H9 (cell line): ENCODE data around the gene MYLK. TPM values are rescaled to one million over a fixed set of nuclear protein-coding genes. Genes with fewer than 3 reads are reported as not detected.
"Not testable (repeated sequence)": the region's sequence is repeated elsewhere in the genome, so short reads cannot be mapped to it uniquely, and the experiment has no call there.

Experiments
- DNase-seq: peaks from one replicate; pipeline ENCODE4 v3.0.0-alpha.2; 2017
- H2AFZ ChIP-seq: one replicate; pipeline ENCODE4 v1.6.1; 2013; ENCODE audit warnings: mild to moderate bottlenecking, low read length, control low read depth, moderate library complexity
- H2AK5ac ChIP-seq: 2 replicates; pipeline ENCODE4 v1.6.1; 2013; ENCODE audit warnings: low read length, control low read depth, mixed read lengths; ENCODE audit not compliant: insufficient read length
- H2BK120ac ChIP-seq: one replicate; pipeline ENCODE4 v1.6.1; 2013; ENCODE audit warnings: low read depth, mild to moderate bottlenecking, low read length, control low read depth, inconsistent platforms; ENCODE audit not compliant: poor library complexity, severe bottlenecking
- H2BK12ac ChIP-seq: 2 replicates; pipeline ENCODE4 v1.6.1; 2013; ENCODE audit warnings: low read length, control low read depth, mixed read lengths, low read depth; ENCODE audit not compliant: insufficient read length
- H2BK15ac ChIP-seq: 2 replicates; pipeline ENCODE4 v1.6.1; 2013; ENCODE audit warnings: low read depth, low read length, control low read depth
- H2BK20ac ChIP-seq: one replicate; pipeline ENCODE4 v1.6.1; 2013; ENCODE audit warnings: low read depth, mild to moderate bottlenecking, low read length, control low read depth, inconsistent platforms; ENCODE audit not compliant: poor library complexity, severe bottlenecking
- H2BK5ac ChIP-seq: 2 replicates; pipeline ENCODE4 v1.6.1; 2013; ENCODE audit warnings: low read length, control low read depth, mixed read lengths; ENCODE audit not compliant: insufficient read length
- H3K14ac ChIP-seq: 2 replicates; pipeline ENCODE4 v1.6.1; 2013; ENCODE audit warnings: low read length, control low read depth; ENCODE audit not compliant: insufficient read depth
- H3K18ac ChIP-seq: 2 replicates; pipeline ENCODE4 v1.6.1; 2013; ENCODE audit warnings: low read depth, mild to moderate bottlenecking, mixed read lengths, low read length, control low read depth; ENCODE audit not compliant: insufficient read length
- H3K23ac ChIP-seq: 2 replicates; pipeline ENCODE4 v1.6.1; 2013; ENCODE audit warnings: low read length, control low read depth, mixed read lengths, low read depth; ENCODE audit not compliant: insufficient read length
- H3K23me2 ChIP-seq: 2 replicates; pipeline ENCODE4 v1.6.1; 2013; ENCODE audit warnings: low read depth, mild to moderate bottlenecking, mixed read lengths, low read length, control low read depth; ENCODE audit not compliant: insufficient read length, poor library complexity, severe bottlenecking
- H3K27ac ChIP-seq: 2 replicates; pipeline ENCODE4 v1.5.1; 2013; ENCODE audit warnings: low read length, control low read depth, mixed read lengths, low read depth; ENCODE audit not compliant: insufficient read length
- H3K27me3 ChIP-seq: 2 replicates; pipeline ENCODE4 v1.6.1; 2013; ENCODE audit warnings: low read length, control low read depth, inconsistent platforms; ENCODE audit not compliant: insufficient read depth
- H3K4ac ChIP-seq: 2 replicates; pipeline ENCODE4 v1.6.1; 2013; ENCODE audit warnings: low read depth, mild to moderate bottlenecking, control low read depth, inconsistent platforms, low read length, moderate library complexity
- H3K4me1 ChIP-seq: 2 replicates; pipeline ENCODE4 v1.6.1; 2013; ENCODE audit warnings: low read length, control low read depth, inconsistent platforms; ENCODE audit not compliant: insufficient read depth
- H3K4me2 ChIP-seq: 2 replicates; pipeline ENCODE4 v1.6.1; 2013; ENCODE audit warnings: low read length, control low read depth, mixed read lengths; ENCODE audit not compliant: insufficient read length, insufficient read depth
- H3K56ac ChIP-seq: 2 replicates; pipeline ENCODE4 v1.6.1; 2013; ENCODE audit warnings: low read depth, mild to moderate bottlenecking, mixed read lengths, low read length, control low read depth; ENCODE audit not compliant: insufficient read length
- H3K79me1 ChIP-seq: 2 replicates; pipeline ENCODE4 v1.6.1; 2013; ENCODE audit warnings: low read depth, mild to moderate bottlenecking, moderate library complexity, low read length, control low read depth, inconsistent platforms; ENCODE audit not compliant: insufficient read depth, poor library complexity, severe bottlenecking
- H3K79me2 ChIP-seq: 2 replicates; pipeline ENCODE4 v1.6.1; 2013; ENCODE audit warnings: low read length, control low read depth, inconsistent platforms; ENCODE audit not compliant: insufficient read depth
- H3K9ac ChIP-seq: 2 replicates; pipeline ENCODE4 v1.6.1; 2013; ENCODE audit warnings: low read length, control low read depth, mixed read lengths; ENCODE audit not compliant: insufficient read length; ENCODE audit errors: extremely low read depth
- H3K9me3 ChIP-seq: one replicate; pipeline ENCODE4 v1.6.1; 2013; ENCODE audit warnings: low read depth, low read length, inconsistent platforms; ENCODE audit not compliant: control insufficient read depth
- H3T11ph ChIP-seq: one replicate; pipeline ENCODE4 v1.6.1; 2013; ENCODE audit warnings: mild to moderate bottlenecking, low read length, control low read depth, inconsistent platforms
- H4K20me1 ChIP-seq: one replicate; pipeline ENCODE4 v1.6.1; 2013; ENCODE audit not compliant: control insufficient read depth, insufficient read length, insufficient read depth
- H4K5ac ChIP-seq: 2 replicates; pipeline ENCODE4 v1.6.1; 2013; ENCODE audit warnings: low read depth, mild to moderate bottlenecking, mixed read lengths, low read length, control low read depth; ENCODE audit not compliant: insufficient read length
- H4K8ac ChIP-seq: replicated peaks from 2 replicates; pipeline ENCODE4 v1.6.1; 2013; ENCODE audit warnings: low read length, control low read depth, mixed read lengths, low read depth; ENCODE audit not compliant: insufficient read length
- H4K91ac ChIP-seq: 2 replicates; pipeline ENCODE4 v1.6.1; 2013; ENCODE audit warnings: low read depth, mild to moderate bottlenecking, moderate library complexity, mixed read lengths, low read length, control low read depth; ENCODE audit not compliant: insufficient read length
- H3K27ac Mint-ChIP-seq, 3 experiments: 2 replicates in 2 of 3; 3 replicates in 1 of 3; pipeline ENCODE4 v1.8.0; 2020 to 2021; ENCODE audit warnings: mixed read lengths in 3 of 3, mild to moderate bottlenecking in 1 of 3, moderate library complexity in 1 of 3
- H3K27me3 Mint-ChIP-seq: 2 replicates; pipeline ENCODE4 v1.8.0; 2021; ENCODE audit warnings: low read depth, mild to moderate bottlenecking, moderate library complexity, mixed read lengths
- H3K36me3 Mint-ChIP-seq, 3 experiments: 2 replicates in 2 of 3; 3 replicates in 1 of 3; pipeline ENCODE4 v1.8.0; 2020 to 2021; ENCODE audit warnings: low read depth in 3 of 3, mixed read lengths in 3 of 3; ENCODE audit not compliant: insufficient read depth in 1 of 3
- H3K4me1 Mint-ChIP-seq, 2 experiments: 2 replicates each; pipeline ENCODE4 v1.8.0; 2020; ENCODE audit warnings: mixed read lengths in 2 of 2
- H3K4me3 Mint-ChIP-seq, 2 experiments: 2 replicates in 1 of 2; 3 replicates in 1 of 2; pipeline ENCODE4 v1.8.0; 2020 to 2021; ENCODE audit warnings: mild to moderate bottlenecking in 2 of 2, mixed read lengths in 2 of 2, moderate library complexity in 1 of 2
- H3K9me3 Mint-ChIP-seq, 2 experiments: 2 replicates in 1 of 2; 3 replicates in 1 of 2; pipeline ENCODE4 v1.8.0; 2020; ENCODE audit warnings: mild to moderate bottlenecking in 2 of 2, mixed read lengths in 2 of 2, moderate library complexity in 1 of 2
- WGBS: extraction: QIAGEN DNeasy Blood & Tissue Kit; methylation state at CpG from one replicate; pipeline ENCODE4 v1.1.7; 2013; ENCODE audit warnings: missing lambda C conversion rate, low lambda C conversion rate, mixed read lengths; ENCODE audit not compliant: insufficient read length; ENCODE audit errors: extremely low coverage; 5-methylcytosine and 5-hydroxymethylcytosine counted together
- total RNA-seq: library from RNA; stranded (reverse); gene quantifications from 2 replicates; pipeline ENCODE4 v1.2.1, GENCODE V29; 2021
- TF ChIP-seq, protein P1 (sequence below): fragments of 200-600 bp; sonication (generic); conservative IDR thresholded peaks from 3 replicates; pipeline ENCODE4 v1.8.0; 2021; ENCODE audit warnings: antibody characterized with exemption, mild to moderate bottlenecking

Gene MYLK
- total RNA-seq, 1 experiment from 2014 or later: 10.1 TPM

DNA sequence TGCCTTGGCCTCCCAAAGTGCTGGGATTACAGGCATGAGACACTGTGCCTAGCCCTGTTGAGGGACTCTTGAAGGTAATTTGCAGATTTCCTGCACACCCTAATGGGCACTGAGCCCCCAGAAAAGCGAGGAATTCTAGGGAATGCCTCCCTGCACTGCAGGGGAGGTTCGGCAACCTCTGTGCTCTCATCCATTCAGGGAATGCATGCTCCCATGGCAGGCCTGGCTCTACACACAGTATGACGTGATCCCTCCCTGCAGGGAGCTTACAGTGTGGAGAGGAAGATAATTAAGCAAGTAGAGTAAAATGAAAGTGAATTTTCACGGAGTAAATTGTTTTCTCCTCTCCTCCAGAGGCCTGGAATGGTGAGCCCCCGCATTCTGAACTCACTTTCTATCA, 166.0 kb downstream of the MYLK start:
- no peak overlapping the region for H2AK5ac ChIP-seq
- no peak overlapping the region for H4K91ac ChIP-seq
- WGBS: no CpG with 5 or more reads among the region's 5 CpGs

DNA sequence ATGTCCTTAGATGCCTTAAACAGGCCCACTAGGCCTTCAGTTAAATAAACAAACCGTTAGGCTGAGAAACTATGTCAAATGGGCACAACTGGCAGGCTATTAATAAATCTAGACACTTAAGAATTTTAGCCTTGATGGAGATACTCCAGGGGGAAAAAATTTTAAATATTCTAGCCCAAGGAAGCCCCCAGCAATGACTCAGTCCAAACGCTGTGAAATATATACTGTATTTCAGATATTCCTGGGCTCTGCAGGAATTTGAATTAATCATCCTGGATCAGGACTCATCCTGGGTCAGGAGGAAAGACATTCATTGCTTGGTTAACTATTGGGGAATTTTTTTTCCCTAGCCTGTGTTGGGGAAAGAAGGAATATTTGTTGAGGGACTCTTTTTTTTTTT, 166.7 kb downstream of the MYLK start:
- H2BK20ac ChIP-seq, H4K5ac ChIP-seq, H3T11ph ChIP-seq, H2BK5ac ChIP-seq, H2BK15ac ChIP-seq, H4K91ac ChIP-seq, H2BK12ac ChIP-seq, H3K79me1 ChIP-seq, H2BK120ac ChIP-seq, H3K14ac ChIP-seq, H3K27me3 Mint-ChIP-seq, H3K4me1 ChIP-seq, H3K9me3 ChIP-seq, H3K4ac ChIP-seq, H3K23me2 ChIP-seq, H3K27ac Mint-ChIP-seq, H3K9ac ChIP-seq, H4K20me1 ChIP-seq, DNase-seq, H4K8ac ChIP-seq, H3K27me3 ChIP-seq, H2AFZ ChIP-seq, H3K23ac ChIP-seq, H3K9me3 Mint-ChIP-seq, H3K4me3 Mint-ChIP-seq, H3K36me3 Mint-ChIP-seq, H3K79me2 ChIP-seq, H3K4me2 ChIP-seq, H3K56ac ChIP-seq, H3K18ac ChIP-seq, H3K27ac ChIP-seq, H2AK5ac ChIP-seq: not testable (repeated sequence)
- peaks cover 8 to 13% of the 10 kb centered on the region in 2 experiments for H3K4me1 Mint-ChIP-seq
- no CpG with 5 or more reads among the region's 2 CpGs for WGBS

More for the DNA sequence above, 166.0 kb downstream of the MYLK start:
- H4K8ac ChIP-seq: no peak overlapping the region
- H2BK15ac ChIP-seq: no peak overlapping the region
- H3K56ac ChIP-seq: no peak overlapping the region
- H3K79me1 ChIP-seq: no peaks in the 10 kb centered on the region
- no peak overlapping the region for H2BK12ac ChIP-seq
- DNase-seq: no peak
- no peaks in the 10 kb centered on the region for H3K27me3 ChIP-seq
- H3K27ac Mint-ChIP-seq: no peak overlapping the region; a peak in 1 of 7 replicates
- no peaks in the 10 kb centered on the region for H3K79me2 ChIP-seq
- H3T11ph ChIP-seq: no peak overlapping the region
- H3K23me2 ChIP-seq: no peaks in the 10 kb centered on the region
- no peak overlapping the region for H3K9ac ChIP-seq
- no peaks in the 10 kb centered on the region for H3K4me1 ChIP-seq
- H4K5ac ChIP-seq: no peak overlapping the region
- no peak overlapping the region for H2AFZ ChIP-seq
- no peaks in the 10 kb centered on the region for H3K36me3 Mint-ChIP-seq
- H4K20me1 ChIP-seq: no peaks in the 10 kb centered on the region
- no peaks in the 10 kb centered on the region for H3K27me3 Mint-ChIP-seq
- no peaks in the 10 kb centered on the region for H3K9me3 Mint-ChIP-seq
- H2BK20ac ChIP-seq: no peak overlapping the region
- no peak overlapping the region for H2BK5ac ChIP-seq
- H2BK120ac ChIP-seq: no peak overlapping the region
- no peak overlapping the region for H3K4ac ChIP-seq
- H3K4me1 Mint-ChIP-seq: peaks cover 4 to 10% of the 10 kb centered on the region in 2 experiments; a peak in 3 of 4 replicates
- no peak overlapping the region for H3K14ac ChIP-seq
- no peak overlapping the region for H3K4me3 Mint-ChIP-seq
- no peak overlapping the region for H3K27ac ChIP-seq
- H3K4me2 ChIP-seq: no peak overlapping the region
- no peaks in the 10 kb centered on the region for H3K9me3 ChIP-seq
- H3K18ac ChIP-seq: no peak overlapping the region
- H3K23ac ChIP-seq: no peak overlapping the region
- TF ChIP-seq, protein P1, sequence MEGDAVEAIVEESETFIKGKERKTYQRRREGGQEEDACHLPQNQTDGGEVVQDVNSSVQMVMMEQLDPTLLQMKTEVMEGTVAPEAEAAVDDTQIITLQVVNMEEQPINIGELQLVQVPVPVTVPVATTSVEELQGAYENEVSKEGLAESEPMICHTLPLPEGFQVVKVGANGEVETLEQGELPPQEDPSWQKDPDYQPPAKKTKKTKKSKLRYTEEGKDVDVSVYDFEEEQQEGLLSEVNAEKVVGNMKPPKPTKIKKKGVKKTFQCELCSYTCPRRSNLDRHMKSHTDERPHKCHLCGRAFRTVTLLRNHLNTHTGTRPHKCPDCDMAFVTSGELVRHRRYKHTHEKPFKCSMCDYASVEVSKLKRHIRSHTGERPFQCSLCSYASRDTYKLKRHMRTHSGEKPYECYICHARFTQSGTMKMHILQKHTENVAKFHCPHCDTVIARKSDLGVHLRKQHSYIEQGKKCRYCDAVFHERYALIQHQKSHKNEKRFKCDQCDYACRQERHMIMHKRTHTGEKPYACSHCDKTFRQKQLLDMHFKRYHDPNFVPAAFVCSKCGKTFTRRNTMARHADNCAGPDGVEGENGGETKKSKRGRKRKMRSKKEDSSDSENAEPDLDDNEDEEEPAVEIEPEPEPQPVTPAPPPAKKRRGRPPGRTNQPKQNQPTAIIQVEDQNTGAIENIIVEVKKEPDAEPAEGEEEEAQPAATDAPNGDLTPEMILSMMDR: no peak
